Keratinocyte (primary cell): ENCODE measurements around the gene CALM1. TPM values are rescaled to one million over a fixed set of nuclear protein-coding genes. Genes with fewer than 3 reads are reported as not detected.

Experiments
- DNase-seq: peaks from one replicate; pipeline ENCODE4 v3.0.0-alpha.2; 2011; ENCODE audit warnings: low read depth, missing footprints, low spot score
- FAIRE-seq: peaks from 2 replicates; lab custom pipeline; 2011; peaks lifted over from hg19 to GRCh38; lab: Jason Lieb, UNC
- H2AFZ ChIP-seq: 2 replicates; pipeline ENCODE4 v1.6.0; 2012; ENCODE audit warnings: low read length, control low read depth, inconsistent platforms; ENCODE audit not compliant: control insufficient read depth
- H3K27ac ChIP-seq: 2 replicates; pipeline ENCODE4 v1.5.1; 2011; ENCODE audit warnings: low read length; ENCODE audit not compliant: control insufficient read depth, insufficient read depth
- H3K27me3 ChIP-seq: 3 replicates; pipeline ENCODE4 v1.6.0; 2011; ENCODE audit warnings: low read length; ENCODE audit not compliant: control insufficient read depth, insufficient read depth; ENCODE audit errors: extremely low read depth
- H3K36me3 ChIP-seq, 2 experiments: 2 replicates in 1 of 2; 3 replicates in 1 of 2; pipeline ENCODE4 v1.5.1; 2011; ENCODE audit warnings: low read length in 2 of 2, mild to moderate bottlenecking in 1 of 2; ENCODE audit not compliant: control insufficient read depth in 2 of 2, insufficient read depth in 2 of 2; ENCODE audit errors: extremely low read depth in 1 of 2
- H3K4me1 ChIP-seq: 3 replicates; pipeline ENCODE4 v1.5.1; 2011; ENCODE audit warnings: low read length; ENCODE audit not compliant: control insufficient read depth, insufficient read depth; ENCODE audit errors: extremely low read depth
- H3K4me2 ChIP-seq: 3 replicates; pipeline ENCODE4 v1.6.0; 2011; ENCODE audit warnings: low read depth, low read length; ENCODE audit not compliant: control insufficient read depth, insufficient read depth; ENCODE audit errors: extremely low read depth
- H3K4me3 ChIP-seq, 3 experiments: fragments of 200-600 bp in 1 of 3; sonication (generic) in 1 of 3; 2 replicates in 2 of 3; 3 replicates in 1 of 3; pipeline ENCODE4 v1.5.1; 2011 to 2016; ENCODE audit warnings: low read length in 3 of 3, mild to moderate bottlenecking in 3 of 3, control low read depth in 2 of 3, inconsistent platforms in 1 of 3, low read depth in 1 of 3, mixed read lengths in 1 of 3, mixed run types in 1 of 3, moderate library complexity in 1 of 3; ENCODE audit not compliant: control insufficient read depth in 2 of 3, insufficient read depth in 2 of 3; ENCODE audit errors: extremely low read depth in 1 of 3
- H3K79me2 ChIP-seq: 2 replicates; pipeline ENCODE4 v1.6.0; 2012; ENCODE audit warnings: low read length; ENCODE audit not compliant: control insufficient read depth, insufficient read depth
- H3K9ac ChIP-seq: 3 replicates; pipeline ENCODE4 v1.6.0; 2011; ENCODE audit warnings: low read length; ENCODE audit not compliant: control insufficient read depth, insufficient read depth; ENCODE audit errors: extremely low read depth
- H3K9me1 ChIP-seq: 3 replicates; pipeline ENCODE4 v1.6.0; 2011; ENCODE audit warnings: low read length; ENCODE audit not compliant: control insufficient read depth, insufficient read depth; ENCODE audit errors: extremely low read depth
- H3K9me3 ChIP-seq: 2 replicates; pipeline ENCODE4 v1.5.1; 2012; ENCODE audit warnings: low read depth, low read length; ENCODE audit not compliant: control insufficient read depth
- H4K20me1 ChIP-seq: 3 replicates; pipeline ENCODE4 v1.6.0; 2011; ENCODE audit warnings: low read length; ENCODE audit not compliant: control insufficient read depth, insufficient read depth; ENCODE audit errors: extremely low read depth
- EZH2 ChIP-seq: IDR thresholded peaks from one replicate; pipeline ENCODE4 v1.6.1; 2012; ENCODE audit warnings: inconsistent platforms, mild to moderate bottlenecking, low read length, moderate library complexity
- dilution Hi-C: fragments of 300-500 bp; cut with MboI; formaldehyde crosslinking; loops from one replicate; pipeline ENCODE4 v1.7.0; 2020; ENCODE audit warnings: low sequenced_read_pairs; ENCODE audit not compliant: extremely low pct_ligation_motif_present
- polyA plus RNA-seq, 5 experiments: library from polyadenylated mRNA; depleted of rRNA in 3 of 5; stranded (reverse) in 3 of 5; stranded (forward) in 1 of 5; unstranded in 1 of 5; fragments of >200 nt; gene quantifications; 1 replicate in 1 of 5; 2 replicates in 3 of 5; 3 replicates in 1 of 5; pipeline versions ENCODE4 v1.2.1 to v1.2.3, GENCODE V29; 2011 to 2012; ENCODE audit warnings: missing spikeins in 2 of 5, low read depth in 1 of 5, low replicate concordance in 1 of 5
- TF ChIP-seq, protein P1 (sequence below), 3 experiments: IDR thresholded peaks in 1 of 3; conservative IDR thresholded peaks in 1 of 3; optimal IDR thresholded peaks in 1 of 3; 2 replicates in 2 of 3; 3 replicates in 1 of 3; pipeline versions ENCODE3 to v1.5.1; 2011; ENCODE audit warnings: low read length in 3 of 3, mild to moderate bottlenecking in 3 of 3, moderate library complexity in 2 of 3, control low read depth in 1 of 3, inconsistent platforms in 1 of 3; ENCODE audit not compliant: insufficient read depth in 2 of 3; ENCODE audit errors: extremely low read depth in 1 of 3

Gene CALM1
- polyA plus RNA-seq, 1 donor (not counting 4 experiments of a cell fraction or from before 2014, with no cell fraction given), result 575 TPM

- DNase-seq, result no peak
- dilution Hi-C loops, result no loop called here
- Histone ChIP-seq H3K4me1 (peaks cover 22% of the 10 kb centered on the region), H4K20me1 (no peaks in the 10 kb centered on the region), H3K4me2 (no peak overlapping the region), H3K27ac (no peak overlapping the region), H3K9ac (no peak overlapping the region), H3K9me1 (no peaks in the 10 kb centered on the region), H3K27me3 (no peaks in the 10 kb centered on the region), H3K79me2 (no peaks in the 10 kb centered on the region), H3K9me3 (peaks cover 6% of the 10 kb centered on the region), H2AFZ (no peak overlapping the region), H3K4me3 (no peak overlapping the region), H3K36me3 (no peaks in the 10 kb centered on the region)
- TF ChIP-seq, protein P1, sequence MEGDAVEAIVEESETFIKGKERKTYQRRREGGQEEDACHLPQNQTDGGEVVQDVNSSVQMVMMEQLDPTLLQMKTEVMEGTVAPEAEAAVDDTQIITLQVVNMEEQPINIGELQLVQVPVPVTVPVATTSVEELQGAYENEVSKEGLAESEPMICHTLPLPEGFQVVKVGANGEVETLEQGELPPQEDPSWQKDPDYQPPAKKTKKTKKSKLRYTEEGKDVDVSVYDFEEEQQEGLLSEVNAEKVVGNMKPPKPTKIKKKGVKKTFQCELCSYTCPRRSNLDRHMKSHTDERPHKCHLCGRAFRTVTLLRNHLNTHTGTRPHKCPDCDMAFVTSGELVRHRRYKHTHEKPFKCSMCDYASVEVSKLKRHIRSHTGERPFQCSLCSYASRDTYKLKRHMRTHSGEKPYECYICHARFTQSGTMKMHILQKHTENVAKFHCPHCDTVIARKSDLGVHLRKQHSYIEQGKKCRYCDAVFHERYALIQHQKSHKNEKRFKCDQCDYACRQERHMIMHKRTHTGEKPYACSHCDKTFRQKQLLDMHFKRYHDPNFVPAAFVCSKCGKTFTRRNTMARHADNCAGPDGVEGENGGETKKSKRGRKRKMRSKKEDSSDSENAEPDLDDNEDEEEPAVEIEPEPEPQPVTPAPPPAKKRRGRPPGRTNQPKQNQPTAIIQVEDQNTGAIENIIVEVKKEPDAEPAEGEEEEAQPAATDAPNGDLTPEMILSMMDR (optimal IDR thresholded peaks at IDR 0.05 in 1 of 3, IDR thresholded peaks at IDR 0.05 in 1 of 3, conservative IDR thresholded peaks at IDR 0.05 in 1 of 3; ENCODE audit: extremely low read depth in 1 of 3, insufficient read depth in 2 of 3, low read length in 3 of 3), result no peak
- TF ChIP-seq EZH2, result no peak
- no peak for FAIRE-seq
Observed at GRCh38 chr14:90447720-90448497, 51.1 kb downstream of the CALM1 start.

GRCh38 chr14:90449411-90449810 is 52.6 kb downstream of the CALM1 start:
- H3K9ac ChIP-seq, result no peak overlapping the region
- no peak for FAIRE-seq
- H3K4me3 ChIP-seq, result no peak overlapping the region
- H3K4me2 ChIP-seq, result no peak overlapping the region
- H3K27me3 ChIP-seq, result no peaks in the 10 kb centered on the region
- H3K27ac ChIP-seq, result no peak overlapping the region
- TF ChIP-seq EZH2, result no peak
- TF ChIP-seq, protein P1 (optimal IDR thresholded peaks at IDR 0.05 in 1 of 3, IDR thresholded peaks at IDR 0.05 in 1 of 3, conservative IDR thresholded peaks at IDR 0.05 in 1 of 3; ENCODE audit: extremely low read depth in 1 of 3, insufficient read depth in 2 of 3, low read length in 3 of 3), result no peak
- dilution Hi-C loops, result no loop called here
- peaks cover 8% of the 10 kb centered on the region for H3K4me1 ChIP-seq
- DNase-seq, result no peak
- no peaks in the 10 kb centered on the region for H4K20me1 ChIP-seq
- peaks cover 6% of the 10 kb centered on the region for H3K9me3 ChIP-seq
- H2AFZ ChIP-seq, result no peak overlapping the region
- H3K9me1 ChIP-seq, result no peaks in the 10 kb centered on the region
- H3K36me3 ChIP-seq, result no peaks in the 10 kb centered on the region
- H3K79me2 ChIP-seq, result no peaks in the 10 kb centered on the region
